H9 (cell line): ENCODE measurements around the gene MAP2. TPM values are rescaled to one million over a fixed set of nuclear protein-coding genes. Genes with fewer than 3 reads are reported as not detected.

Experiments
- DNase-seq: peaks from one replicate; pipeline ENCODE4 v3.0.0-alpha.2; 2017
- H2AFZ ChIP-seq: one replicate; pipeline ENCODE4 v1.6.1; 2013; ENCODE audit warnings: mild to moderate bottlenecking, low read length, control low read depth, moderate library complexity
- H2AK5ac ChIP-seq: 2 replicates; pipeline ENCODE4 v1.6.1; 2013; ENCODE audit warnings: low read length, control low read depth, mixed read lengths; ENCODE audit not compliant: insufficient read length
- H2BK120ac ChIP-seq: one replicate; pipeline ENCODE4 v1.6.1; 2013; ENCODE audit warnings: low read depth, mild to moderate bottlenecking, low read length, control low read depth, inconsistent platforms; ENCODE audit not compliant: poor library complexity, severe bottlenecking
- H2BK12ac ChIP-seq: 2 replicates; pipeline ENCODE4 v1.6.1; 2013; ENCODE audit warnings: low read length, control low read depth, mixed read lengths, low read depth; ENCODE audit not compliant: insufficient read length
- H2BK15ac ChIP-seq: 2 replicates; pipeline ENCODE4 v1.6.1; 2013; ENCODE audit warnings: low read depth, low read length, control low read depth
- H2BK20ac ChIP-seq: one replicate; pipeline ENCODE4 v1.6.1; 2013; ENCODE audit warnings: low read depth, mild to moderate bottlenecking, low read length, control low read depth, inconsistent platforms; ENCODE audit not compliant: poor library complexity, severe bottlenecking
- H2BK5ac ChIP-seq: 2 replicates; pipeline ENCODE4 v1.6.1; 2013; ENCODE audit warnings: low read length, control low read depth, mixed read lengths; ENCODE audit not compliant: insufficient read length
- H3K14ac ChIP-seq: 2 replicates; pipeline ENCODE4 v1.6.1; 2013; ENCODE audit warnings: low read length, control low read depth; ENCODE audit not compliant: insufficient read depth
- H3K18ac ChIP-seq: 2 replicates; pipeline ENCODE4 v1.6.1; 2013; ENCODE audit warnings: low read depth, mild to moderate bottlenecking, mixed read lengths, low read length, control low read depth; ENCODE audit not compliant: insufficient read length
- H3K23ac ChIP-seq: 2 replicates; pipeline ENCODE4 v1.6.1; 2013; ENCODE audit warnings: low read length, control low read depth, mixed read lengths, low read depth; ENCODE audit not compliant: insufficient read length
- H3K23me2 ChIP-seq: 2 replicates; pipeline ENCODE4 v1.6.1; 2013; ENCODE audit warnings: low read depth, mild to moderate bottlenecking, mixed read lengths, low read length, control low read depth; ENCODE audit not compliant: insufficient read length, poor library complexity, severe bottlenecking
- H3K27ac ChIP-seq: 2 replicates; pipeline ENCODE4 v1.5.1; 2013; ENCODE audit warnings: low read length, control low read depth, mixed read lengths, low read depth; ENCODE audit not compliant: insufficient read length
- H3K27me3 ChIP-seq: 2 replicates; pipeline ENCODE4 v1.6.1; 2013; ENCODE audit warnings: low read length, control low read depth, inconsistent platforms; ENCODE audit not compliant: insufficient read depth
- H3K4ac ChIP-seq: 2 replicates; pipeline ENCODE4 v1.6.1; 2013; ENCODE audit warnings: low read depth, mild to moderate bottlenecking, control low read depth, inconsistent platforms, low read length, moderate library complexity
- H3K4me1 ChIP-seq: 2 replicates; pipeline ENCODE4 v1.6.1; 2013; ENCODE audit warnings: low read length, control low read depth, inconsistent platforms; ENCODE audit not compliant: insufficient read depth
- H3K4me2 ChIP-seq: 2 replicates; pipeline ENCODE4 v1.6.1; 2013; ENCODE audit warnings: low read length, control low read depth, mixed read lengths; ENCODE audit not compliant: insufficient read length, insufficient read depth
- H3K56ac ChIP-seq: 2 replicates; pipeline ENCODE4 v1.6.1; 2013; ENCODE audit warnings: low read depth, mild to moderate bottlenecking, mixed read lengths, low read length, control low read depth; ENCODE audit not compliant: insufficient read length
- H3K79me1 ChIP-seq: 2 replicates; pipeline ENCODE4 v1.6.1; 2013; ENCODE audit warnings: low read depth, mild to moderate bottlenecking, moderate library complexity, low read length, control low read depth, inconsistent platforms; ENCODE audit not compliant: insufficient read depth, poor library complexity, severe bottlenecking
- H3K79me2 ChIP-seq: 2 replicates; pipeline ENCODE4 v1.6.1; 2013; ENCODE audit warnings: low read length, control low read depth, inconsistent platforms; ENCODE audit not compliant: insufficient read depth
- H3K9ac ChIP-seq: 2 replicates; pipeline ENCODE4 v1.6.1; 2013; ENCODE audit warnings: low read length, control low read depth, mixed read lengths; ENCODE audit not compliant: insufficient read length; ENCODE audit errors: extremely low read depth
- H3K9me3 ChIP-seq: one replicate; pipeline ENCODE4 v1.6.1; 2013; ENCODE audit warnings: low read depth, low read length, inconsistent platforms; ENCODE audit not compliant: control insufficient read depth
- H3T11ph ChIP-seq: one replicate; pipeline ENCODE4 v1.6.1; 2013; ENCODE audit warnings: mild to moderate bottlenecking, low read length, control low read depth, inconsistent platforms
- H4K20me1 ChIP-seq: one replicate; pipeline ENCODE4 v1.6.1; 2013; ENCODE audit not compliant: control insufficient read depth, insufficient read length, insufficient read depth
- H4K5ac ChIP-seq: 2 replicates; pipeline ENCODE4 v1.6.1; 2013; ENCODE audit warnings: low read depth, mild to moderate bottlenecking, mixed read lengths, low read length, control low read depth; ENCODE audit not compliant: insufficient read length
- H4K8ac ChIP-seq: replicated peaks from 2 replicates; pipeline ENCODE4 v1.6.1; 2013; ENCODE audit warnings: low read length, control low read depth, mixed read lengths, low read depth; ENCODE audit not compliant: insufficient read length
- H4K91ac ChIP-seq: 2 replicates; pipeline ENCODE4 v1.6.1; 2013; ENCODE audit warnings: low read depth, mild to moderate bottlenecking, moderate library complexity, mixed read lengths, low read length, control low read depth; ENCODE audit not compliant: insufficient read length
- H3K27ac Mint-ChIP-seq, 3 experiments: 2 replicates in 2 of 3; 3 replicates in 1 of 3; pipeline ENCODE4 v1.8.0; 2020 to 2021; ENCODE audit warnings: mixed read lengths in 3 of 3, mild to moderate bottlenecking in 1 of 3, moderate library complexity in 1 of 3
- H3K27me3 Mint-ChIP-seq: 2 replicates; pipeline ENCODE4 v1.8.0; 2021; ENCODE audit warnings: low read depth, mild to moderate bottlenecking, moderate library complexity, mixed read lengths
- H3K36me3 Mint-ChIP-seq, 3 experiments: 2 replicates in 2 of 3; 3 replicates in 1 of 3; pipeline ENCODE4 v1.8.0; 2020 to 2021; ENCODE audit warnings: low read depth in 3 of 3, mixed read lengths in 3 of 3; ENCODE audit not compliant: insufficient read depth in 1 of 3
- H3K4me1 Mint-ChIP-seq, 2 experiments: 2 replicates each; pipeline ENCODE4 v1.8.0; 2020; ENCODE audit warnings: mixed read lengths in 2 of 2
- H3K4me3 Mint-ChIP-seq, 2 experiments: 2 replicates in 1 of 2; 3 replicates in 1 of 2; pipeline ENCODE4 v1.8.0; 2020 to 2021; ENCODE audit warnings: mild to moderate bottlenecking in 2 of 2, mixed read lengths in 2 of 2, moderate library complexity in 1 of 2
- H3K9me3 Mint-ChIP-seq, 2 experiments: 2 replicates in 1 of 2; 3 replicates in 1 of 2; pipeline ENCODE4 v1.8.0; 2020; ENCODE audit warnings: mild to moderate bottlenecking in 2 of 2, mixed read lengths in 2 of 2, moderate library complexity in 1 of 2
- total RNA-seq: library from RNA; stranded (reverse); gene quantifications from 2 replicates; pipeline ENCODE4 v1.2.1, GENCODE V29; 2021
- TF ChIP-seq, protein P1 (sequence below): fragments of 200-600 bp; sonication (generic); conservative IDR thresholded peaks from 3 replicates; pipeline ENCODE4 v1.8.0; 2021; ENCODE audit warnings: antibody characterized with exemption, mild to moderate bottlenecking

Gene MAP2
- total RNA-seq, 1 experiment from 2014 or later: 0.87 TPM

DNA sequence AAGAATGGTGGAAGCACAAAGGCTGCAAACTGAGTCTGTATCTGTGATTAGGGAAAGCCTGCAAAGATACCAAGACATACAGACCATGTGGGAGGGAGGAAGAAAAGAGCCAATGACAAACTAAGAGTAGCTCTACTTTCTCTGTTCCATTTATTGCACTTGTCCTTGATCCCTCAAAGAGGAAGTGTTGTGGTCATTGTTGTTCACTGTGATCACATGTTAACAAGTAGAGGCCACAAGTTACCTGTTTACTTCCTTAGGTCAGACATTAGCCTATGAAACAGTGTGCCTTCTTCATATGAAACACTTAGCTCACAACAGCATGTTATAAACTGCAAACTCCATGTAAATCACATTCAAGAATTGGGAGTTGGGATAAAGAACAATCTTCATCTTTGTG, 32.6 kb downstream of the MAP2 start:
- peaks cover under 1% of the 10 kb centered on the region; the same call in 1 of the 2 replicates for H3K4me1 ChIP-seq
- no peak overlapping the region for H2BK20ac ChIP-seq
- no peak overlapping the region for H2AFZ ChIP-seq
- no peak overlapping the region for H3K9ac ChIP-seq
- Mint-ChIP-seq H3K36me3 (peaks cover 0 to 4% (median 3%) of the 10 kb centered on the region in 3 experiments; a peak in 4 of 7 replicates), H3K9me3 (peaks cover 0 to 2% of the 10 kb centered on the region in 2 experiments; a peak in 2 of 5 replicates), H3K4me1 (peaks cover 29 to 44% of the 10 kb centered on the region in 2 experiments), H3K27ac (no peak overlapping the region), H3K27me3 (peaks cover 2% of the 10 kb centered on the region; the same call in 1 of the 2 replicates), H3K4me3 (no peak overlapping the region)
- H3K9me3 ChIP-seq: no peaks in the 10 kb centered on the region
- TF ChIP-seq, protein P1, sequence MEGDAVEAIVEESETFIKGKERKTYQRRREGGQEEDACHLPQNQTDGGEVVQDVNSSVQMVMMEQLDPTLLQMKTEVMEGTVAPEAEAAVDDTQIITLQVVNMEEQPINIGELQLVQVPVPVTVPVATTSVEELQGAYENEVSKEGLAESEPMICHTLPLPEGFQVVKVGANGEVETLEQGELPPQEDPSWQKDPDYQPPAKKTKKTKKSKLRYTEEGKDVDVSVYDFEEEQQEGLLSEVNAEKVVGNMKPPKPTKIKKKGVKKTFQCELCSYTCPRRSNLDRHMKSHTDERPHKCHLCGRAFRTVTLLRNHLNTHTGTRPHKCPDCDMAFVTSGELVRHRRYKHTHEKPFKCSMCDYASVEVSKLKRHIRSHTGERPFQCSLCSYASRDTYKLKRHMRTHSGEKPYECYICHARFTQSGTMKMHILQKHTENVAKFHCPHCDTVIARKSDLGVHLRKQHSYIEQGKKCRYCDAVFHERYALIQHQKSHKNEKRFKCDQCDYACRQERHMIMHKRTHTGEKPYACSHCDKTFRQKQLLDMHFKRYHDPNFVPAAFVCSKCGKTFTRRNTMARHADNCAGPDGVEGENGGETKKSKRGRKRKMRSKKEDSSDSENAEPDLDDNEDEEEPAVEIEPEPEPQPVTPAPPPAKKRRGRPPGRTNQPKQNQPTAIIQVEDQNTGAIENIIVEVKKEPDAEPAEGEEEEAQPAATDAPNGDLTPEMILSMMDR: no peak
- H3K79me1 ChIP-seq: no peaks in the 10 kb centered on the region
- DNase-seq: no peak
- H2BK120ac ChIP-seq: no peak overlapping the region
- H4K20me1 ChIP-seq: no peaks in the 10 kb centered on the region
- H4K91ac ChIP-seq: no peak overlapping the region
- H2AK5ac ChIP-seq: no peak overlapping the region
- no peak overlapping the region for H4K5ac ChIP-seq
- no peak overlapping the region for H3K14ac ChIP-seq
- H3K79me2 ChIP-seq: no peaks in the 10 kb centered on the region
- H2BK15ac ChIP-seq: no peak overlapping the region
- H3K56ac ChIP-seq: no peak overlapping the region
- no peak overlapping the region for H3K4me2 ChIP-seq
- H4K8ac ChIP-seq: no peak overlapping the region
- H3T11ph ChIP-seq: no peak overlapping the region
- no peak overlapping the region for H3K23ac ChIP-seq
- no peaks in the 10 kb centered on the region for H3K27me3 ChIP-seq
- no peak overlapping the region for H3K27ac ChIP-seq
- H3K4ac ChIP-seq: no peak overlapping the region
- H3K23me2 ChIP-seq: no peaks in the 10 kb centered on the region
- no peak overlapping the region for H2BK5ac ChIP-seq
- H3K18ac ChIP-seq: no peak overlapping the region
- H2BK12ac ChIP-seq: no peak overlapping the region
